Fibroblast of mammary gland (primary cell): ENCODE results near the gene DYRK1A.

Source experiments
- DNase-seq: peaks from one replicate; pipeline ENCODE4 v3.0.0-alpha.2; 2010; ENCODE audit warnings: low read depth
- H3K4me3 ChIP-seq: 2 replicates; pipeline ENCODE4 v1.5.1; 2011; ENCODE audit warnings: low read depth, mild to moderate bottlenecking, low read length, moderate library complexity; ENCODE audit not compliant: control insufficient read depth
- TF ChIP-seq, protein P1 (sequence below): conservative IDR thresholded peaks from 2 replicates; pipeline ENCODE4 v1.5.1; 2011; ENCODE audit warnings: low read depth, low read length, inconsistent platforms; ENCODE audit not compliant: control insufficient read depth, insufficient read depth

Gene DYRK1A

DNA sequence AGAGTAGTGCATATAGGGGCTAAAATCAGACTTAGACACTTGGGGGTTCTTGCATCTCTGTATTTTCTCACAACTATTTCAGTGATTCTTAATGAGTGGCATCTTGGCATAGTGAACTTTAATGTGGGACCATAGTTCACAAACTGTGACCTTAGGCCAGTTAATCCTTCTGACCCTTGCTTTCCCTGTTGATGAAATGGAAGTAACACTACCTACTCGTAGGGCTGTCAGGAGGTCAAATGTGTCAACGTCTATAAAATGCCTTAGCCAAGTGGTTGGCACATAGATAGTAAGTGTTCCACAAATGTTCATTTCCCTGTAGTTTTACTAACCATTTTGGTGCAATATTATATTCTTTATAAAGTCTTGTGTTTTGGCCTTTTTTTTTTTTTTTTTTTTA lies 49.4 kb downstream of the DYRK1A start:
- DNase-seq, result no peak
- TF ChIP-seq, protein P1, sequence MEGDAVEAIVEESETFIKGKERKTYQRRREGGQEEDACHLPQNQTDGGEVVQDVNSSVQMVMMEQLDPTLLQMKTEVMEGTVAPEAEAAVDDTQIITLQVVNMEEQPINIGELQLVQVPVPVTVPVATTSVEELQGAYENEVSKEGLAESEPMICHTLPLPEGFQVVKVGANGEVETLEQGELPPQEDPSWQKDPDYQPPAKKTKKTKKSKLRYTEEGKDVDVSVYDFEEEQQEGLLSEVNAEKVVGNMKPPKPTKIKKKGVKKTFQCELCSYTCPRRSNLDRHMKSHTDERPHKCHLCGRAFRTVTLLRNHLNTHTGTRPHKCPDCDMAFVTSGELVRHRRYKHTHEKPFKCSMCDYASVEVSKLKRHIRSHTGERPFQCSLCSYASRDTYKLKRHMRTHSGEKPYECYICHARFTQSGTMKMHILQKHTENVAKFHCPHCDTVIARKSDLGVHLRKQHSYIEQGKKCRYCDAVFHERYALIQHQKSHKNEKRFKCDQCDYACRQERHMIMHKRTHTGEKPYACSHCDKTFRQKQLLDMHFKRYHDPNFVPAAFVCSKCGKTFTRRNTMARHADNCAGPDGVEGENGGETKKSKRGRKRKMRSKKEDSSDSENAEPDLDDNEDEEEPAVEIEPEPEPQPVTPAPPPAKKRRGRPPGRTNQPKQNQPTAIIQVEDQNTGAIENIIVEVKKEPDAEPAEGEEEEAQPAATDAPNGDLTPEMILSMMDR, result no peak
- no peak overlapping the region for H3K4me3 ChIP-seq

DNA sequence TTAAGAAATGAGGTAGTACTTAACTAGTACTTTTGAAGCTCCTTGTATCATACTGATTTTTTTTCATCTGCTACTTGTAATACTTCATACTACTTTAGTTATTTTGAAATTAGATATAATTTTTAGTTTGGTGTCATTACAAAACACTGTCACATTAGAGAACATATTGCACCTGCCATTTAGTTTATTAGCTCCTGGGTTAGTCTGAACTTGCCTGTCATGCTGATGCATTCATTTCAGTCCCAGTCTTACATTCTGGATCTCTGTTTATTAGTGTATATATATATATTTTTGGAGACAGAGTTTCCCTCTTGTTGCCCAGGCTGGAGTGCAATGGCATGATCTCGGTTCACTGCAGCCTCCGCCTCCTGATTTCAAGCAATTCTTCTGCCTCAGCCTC lies 50.3 kb downstream of the DYRK1A start:
- DNase-seq, result no peak
- H3K4me3 ChIP-seq, result no peak overlapping the region
- TF ChIP-seq, protein P1, result no peak

GRCh38 chr21:37419228-37419906 lies 52.8 kb downstream of the DYRK1A start:
- no peak overlapping the region for H3K4me3 ChIP-seq
- DNase-seq, result no peak
- TF ChIP-seq, protein P1, result no peak

DNA sequence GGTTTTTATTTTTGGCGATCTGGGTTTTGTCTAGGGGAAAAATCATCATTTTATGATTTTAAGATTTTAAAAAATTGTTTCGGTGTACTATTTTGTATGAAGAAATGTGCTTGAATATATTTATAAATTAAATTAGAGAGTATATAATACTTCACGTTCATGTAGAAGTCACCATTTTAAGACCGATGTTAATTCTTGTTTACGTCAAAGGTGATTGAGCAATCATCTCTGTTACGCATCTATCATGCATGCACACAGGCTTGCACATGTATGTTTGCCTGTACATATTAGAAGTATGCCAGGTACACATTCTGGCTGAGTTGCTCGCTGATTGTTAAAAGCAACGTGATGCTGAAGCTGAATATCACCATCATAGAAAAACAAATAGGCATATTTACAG lies 54.7 kb downstream of the DYRK1A start:
- no peak overlapping the region for H3K4me3 ChIP-seq
- no peak for DNase-seq
- TF ChIP-seq, protein P1, result no peak

DNA sequence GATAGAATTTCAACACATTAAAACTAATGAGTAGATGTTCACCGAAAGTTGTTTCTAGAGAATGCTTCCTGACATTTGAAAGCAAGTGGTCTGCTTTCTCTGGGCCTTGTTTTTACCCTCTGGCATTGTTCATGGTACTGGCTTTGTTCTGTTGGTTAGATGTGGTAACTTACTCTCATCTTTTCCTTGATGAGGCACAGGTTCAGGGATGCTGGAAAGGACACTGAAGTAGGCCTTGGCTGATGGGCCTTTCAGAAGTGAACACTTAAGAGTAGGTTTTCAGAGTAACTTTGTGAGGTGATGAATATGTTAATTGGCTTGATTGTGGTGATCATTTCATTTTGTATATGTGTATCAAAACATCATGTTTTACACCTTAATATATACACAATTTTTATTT lies 55.8 kb downstream of the DYRK1A start:
- TF ChIP-seq, protein P1, result no peak
- no peak for DNase-seq
- H3K4me3 ChIP-seq, result no peak overlapping the region

DNA sequence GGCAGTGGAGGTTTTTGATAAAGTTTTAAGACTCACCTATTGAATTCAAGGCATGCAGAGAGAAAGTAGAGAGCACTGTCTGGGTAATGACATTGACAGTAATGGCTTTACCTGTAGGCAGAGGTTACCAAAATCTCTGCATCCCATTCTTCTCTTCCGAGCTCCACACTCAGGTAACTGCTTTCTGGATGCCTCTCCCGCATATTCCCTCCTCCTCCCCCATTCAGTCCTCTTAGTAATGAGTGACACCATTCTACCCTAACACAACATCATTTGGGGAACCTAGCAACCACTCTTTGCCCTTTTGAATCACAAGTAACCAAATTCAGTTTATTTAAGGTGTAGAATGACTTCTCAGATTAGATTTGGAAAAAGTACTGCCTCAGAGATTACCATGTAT lies 56.5 kb downstream of the DYRK1A start:
- TF ChIP-seq, protein P1, result no peak
- H3K4me3 ChIP-seq, result no peak overlapping the region
- no peak for DNase-seq

GRCh38 chr21:37424396-37424795 lies 57.8 kb downstream of the DYRK1A start:
- H3K4me3 ChIP-seq, result no peak overlapping the region
- TF ChIP-seq, protein P1, result no peak
- DNase-seq, result peak; percentile 31
